ENCODE data around the gene BTG1.
"Not testable (repeated sequence)": the region's sequence is repeated elsewhere in the genome, so short reads cannot be mapped to it uniquely, and the experiment has no call there.

Gene BTG1

DNA sequence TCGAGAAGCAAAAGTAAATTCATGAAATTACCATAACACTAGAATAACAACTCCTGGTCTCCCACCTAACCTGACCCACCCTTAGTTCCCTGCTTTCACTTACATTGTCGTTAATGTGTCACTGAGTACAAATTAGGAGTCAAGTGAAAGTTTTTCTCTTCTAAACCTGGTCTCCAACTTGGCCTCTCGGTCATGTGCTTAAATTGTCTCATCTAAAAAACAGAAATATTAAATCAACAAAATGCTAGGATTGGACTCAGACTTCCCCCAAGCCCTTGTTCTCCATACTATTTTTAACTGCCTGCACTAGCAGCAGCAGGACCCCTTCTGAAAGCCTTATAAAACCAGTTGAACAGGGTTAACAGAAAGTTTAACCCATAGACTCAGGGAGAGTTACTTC, 1.8 kb upstream of the BTG1 start:
- no peak for DNase-seq

DNA sequence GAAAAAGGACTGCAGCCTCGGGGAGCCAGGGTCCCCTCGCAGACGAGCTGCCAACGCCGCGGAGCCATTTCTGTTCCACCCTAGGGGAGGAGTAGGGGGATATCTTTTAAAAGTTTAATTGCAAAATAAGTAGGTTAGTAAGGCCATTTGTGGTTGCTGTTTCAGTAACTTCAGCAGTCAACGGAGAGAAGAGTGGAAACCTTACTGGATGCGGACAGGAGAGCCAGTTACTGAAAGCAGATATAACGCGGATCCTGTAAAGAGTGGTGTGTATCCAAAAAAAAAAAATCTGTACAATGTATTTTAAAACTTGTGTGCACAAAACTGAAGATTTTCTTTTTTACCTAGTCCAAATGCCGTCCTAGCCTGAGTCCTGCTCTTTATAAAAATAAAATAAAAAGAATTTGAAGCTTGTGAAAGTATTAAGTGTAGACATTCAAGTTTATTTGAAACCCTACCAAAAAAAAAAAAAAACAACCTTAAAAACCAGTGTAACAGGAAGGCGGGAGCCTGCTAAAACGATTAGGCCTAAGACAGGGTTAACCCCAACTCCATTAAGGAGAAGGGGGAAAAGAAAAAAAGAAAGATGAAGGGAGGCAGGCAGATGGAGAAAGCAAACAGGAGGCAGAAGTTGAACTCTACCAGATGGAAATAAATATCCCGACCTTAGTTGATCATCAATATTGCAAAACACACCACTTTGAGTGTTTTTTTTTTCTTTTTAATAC, 1.0 kb upstream of the BTG1 start:
- no peak for DNase-seq

DNA sequence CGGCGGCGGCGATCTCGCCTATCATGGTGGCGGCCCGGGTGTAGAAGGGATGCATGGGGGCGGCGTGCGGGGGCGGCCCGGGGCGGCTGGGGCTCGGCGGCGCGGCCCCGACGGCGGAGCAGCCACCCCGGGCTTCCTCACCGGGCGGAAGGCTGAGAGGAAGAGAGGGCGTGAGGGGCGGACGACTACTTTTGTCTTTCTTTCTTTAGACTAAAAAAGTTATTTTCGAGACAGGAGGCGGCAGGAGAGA, 240 bp downstream of the BTG1 start:
- DNase-seq: no peak

DNA sequence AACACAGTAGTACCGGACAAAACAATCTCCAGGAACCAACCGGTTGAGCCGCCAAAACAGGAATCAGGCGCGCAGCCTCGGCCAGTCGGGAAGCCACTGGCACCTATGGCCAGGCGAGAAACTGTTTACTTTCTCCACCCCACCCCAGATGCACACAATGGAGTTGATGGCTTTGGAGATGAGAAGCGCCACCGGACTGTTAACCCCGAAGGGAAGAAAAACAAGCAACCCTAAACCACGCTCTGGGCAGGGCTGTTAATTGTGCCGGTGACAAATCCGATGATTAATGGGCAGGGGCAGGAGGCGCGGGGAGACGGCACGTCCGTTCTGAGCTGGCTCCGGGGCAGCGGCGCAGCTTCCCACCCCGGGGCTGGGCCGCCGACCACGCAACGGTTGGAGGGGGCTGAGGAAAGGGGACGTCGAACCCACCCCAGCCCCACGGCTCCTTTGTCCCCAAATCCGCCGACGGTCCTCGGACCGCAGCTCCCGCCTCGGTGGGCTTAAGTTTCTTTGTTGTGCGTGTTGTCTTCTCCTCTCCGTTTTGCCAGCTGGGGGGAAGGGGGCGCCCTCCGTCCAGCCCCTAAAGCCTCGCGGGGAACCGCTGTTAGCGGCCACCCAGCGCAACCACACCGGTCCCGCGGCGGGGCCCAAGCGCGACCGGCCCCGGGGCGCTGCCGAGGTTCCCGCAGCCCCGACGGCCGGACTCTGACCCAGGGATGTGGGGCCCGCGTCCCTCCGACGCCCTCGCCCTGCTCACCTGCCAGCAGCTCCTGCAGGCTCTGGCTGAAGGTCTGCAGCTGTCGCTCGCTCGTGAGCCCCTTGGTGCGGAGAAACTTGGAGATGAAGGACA, 790 bp downstream of the BTG1 start:
- DNase-seq: no peak

DNA sequence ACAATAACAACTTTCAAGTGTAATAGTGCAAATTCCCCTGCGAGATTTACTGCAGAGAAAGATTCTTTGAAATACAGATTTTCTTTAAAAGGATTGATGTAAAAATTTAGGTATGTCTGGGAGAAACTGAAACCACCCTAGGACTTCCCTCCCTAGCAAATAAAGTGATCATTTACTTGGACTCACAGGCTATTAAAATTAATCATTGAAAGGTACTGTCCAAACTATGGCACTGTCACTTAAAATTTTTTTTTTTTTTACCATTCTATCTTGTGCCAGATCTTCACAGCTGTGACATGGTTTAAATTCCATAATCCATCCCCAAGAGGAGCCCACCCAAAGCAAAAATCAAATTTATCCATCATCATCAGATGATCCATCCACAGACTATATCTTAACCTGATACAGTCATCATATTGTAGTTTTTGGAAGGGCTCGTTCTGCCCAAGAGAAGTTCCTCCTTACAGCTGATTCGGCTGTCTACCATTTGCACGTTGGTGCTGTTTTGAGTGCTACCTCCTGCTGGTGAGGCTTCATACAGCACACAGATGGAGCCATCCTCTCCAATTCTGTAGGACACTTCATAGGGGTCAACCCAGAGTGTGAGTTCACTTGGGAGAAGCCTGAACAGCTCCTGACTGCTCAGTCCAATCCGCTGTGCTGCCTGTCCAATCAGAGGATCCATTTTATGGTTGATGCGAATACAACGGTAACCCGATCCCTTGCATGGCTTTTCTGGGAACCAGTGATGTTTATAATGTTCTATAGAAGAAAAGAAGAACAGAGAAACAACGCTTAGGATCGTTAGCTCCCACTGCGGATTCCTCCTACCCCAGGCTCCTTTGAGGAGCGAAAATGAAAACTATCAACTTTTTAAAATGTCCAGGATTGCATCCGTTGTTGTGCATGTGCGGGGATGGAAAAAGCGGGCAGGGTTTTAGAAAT, 1.7 kb downstream of the BTG1 start:
- DNase-seq: no peak

DNA sequence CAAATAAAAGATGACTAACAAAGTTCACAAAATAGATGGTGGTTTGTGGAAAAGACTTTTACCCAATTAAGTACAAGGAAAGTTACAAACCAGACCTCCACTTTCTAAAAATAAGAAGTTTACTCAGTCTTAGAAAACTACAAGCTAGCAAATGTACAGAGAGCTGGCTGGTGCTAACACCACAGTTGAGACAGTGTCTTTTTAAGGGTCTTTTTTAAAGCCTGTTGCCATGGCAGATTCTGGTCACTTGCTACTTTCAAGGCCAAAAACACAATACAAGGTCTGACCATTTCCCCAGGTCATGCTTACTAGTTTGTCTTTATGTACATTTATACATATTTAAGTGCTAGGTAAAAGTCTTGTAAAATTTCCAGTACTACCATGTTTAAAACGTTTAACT, 2.4 kb downstream of the BTG1 start:
- DNase-seq: no peak

DNA sequence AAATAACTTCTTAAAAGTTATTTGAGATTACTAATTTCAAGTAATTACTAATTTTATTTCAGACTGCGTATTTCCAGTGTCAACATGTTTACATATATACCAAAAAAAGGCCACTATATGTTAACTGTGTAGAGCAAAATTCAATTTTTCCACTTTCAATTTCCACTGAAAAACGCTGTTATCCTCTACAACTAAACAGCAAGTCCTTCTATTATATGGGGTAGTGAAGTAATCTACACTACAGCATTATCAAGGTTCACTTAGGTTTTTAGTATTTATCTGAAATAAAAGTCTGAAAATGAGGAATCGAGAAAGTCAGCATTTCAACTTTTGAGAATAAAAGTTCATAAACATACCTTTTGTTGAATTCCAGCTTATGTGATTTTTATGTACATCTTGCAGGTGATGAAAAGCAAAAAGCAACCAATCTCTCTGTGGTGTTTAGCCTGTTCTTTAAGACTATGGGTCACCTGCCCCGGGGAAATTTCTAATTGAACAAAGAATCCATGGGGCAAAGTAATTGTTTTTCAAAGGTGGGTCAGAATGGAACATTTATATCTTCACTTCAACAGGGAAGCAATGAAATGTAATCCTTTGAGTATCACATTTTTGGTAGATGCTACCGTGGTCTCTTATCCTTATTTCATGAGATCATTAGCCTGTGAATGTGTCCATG, 3.3 kb downstream of the BTG1 start:
- DNase-seq: no peak

DNA sequence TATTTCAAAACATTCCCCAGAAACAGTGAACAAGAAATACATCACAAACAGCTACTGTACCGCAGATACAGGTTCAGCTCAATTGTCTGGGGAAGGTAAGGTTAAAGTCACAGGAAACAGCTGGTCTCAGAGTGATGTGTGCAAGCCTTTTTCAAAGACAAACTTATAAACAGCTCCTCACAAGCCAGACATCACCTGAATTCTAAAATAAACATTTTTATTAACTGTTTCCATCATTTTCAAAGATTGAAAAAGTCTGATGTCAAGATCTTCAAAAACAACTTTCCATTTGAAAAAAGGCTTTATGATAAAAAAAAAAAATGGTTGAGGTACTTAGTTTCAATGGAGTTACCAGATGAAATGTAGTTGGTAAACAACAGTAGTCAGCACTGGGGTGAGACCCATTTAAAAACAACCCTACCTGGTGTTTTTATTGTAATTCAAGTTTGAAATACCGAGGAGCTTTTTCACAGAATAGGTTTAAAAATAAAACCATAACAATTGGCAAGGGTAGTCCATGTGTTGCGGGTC, 4.0 kb downstream of the BTG1 start:
- DNase-seq: no peak

DNA sequence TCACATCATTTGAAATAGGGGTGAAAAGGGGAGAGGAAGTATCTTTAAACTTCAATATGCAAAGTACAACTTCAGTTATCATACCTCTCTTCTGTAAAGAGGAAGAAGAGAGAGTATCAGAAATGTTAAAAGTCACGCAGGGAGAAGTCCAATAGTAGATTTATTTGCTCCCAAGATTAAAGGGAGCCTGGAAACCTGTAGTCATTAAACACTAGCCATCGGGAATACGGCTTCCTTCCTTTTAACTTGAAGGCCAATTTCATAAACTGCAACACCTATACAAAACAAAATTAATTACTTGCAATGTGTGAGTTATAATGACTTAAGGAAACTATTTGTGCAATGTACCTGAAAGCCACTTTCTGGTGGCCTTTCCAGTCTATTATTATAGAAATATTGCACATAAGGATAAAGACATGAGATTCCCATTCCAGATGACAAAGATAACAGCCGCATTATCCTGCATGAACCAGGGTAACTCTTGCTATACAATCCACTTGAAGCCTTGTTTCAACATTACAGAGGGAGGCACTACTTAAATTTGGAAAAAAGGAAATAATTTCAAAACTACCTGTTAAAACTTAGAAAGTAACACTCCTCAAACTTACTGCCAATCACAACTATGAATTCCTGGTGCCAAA, 4.6 kb downstream of the BTG1 start:
- no peak for DNase-seq

DNA sequence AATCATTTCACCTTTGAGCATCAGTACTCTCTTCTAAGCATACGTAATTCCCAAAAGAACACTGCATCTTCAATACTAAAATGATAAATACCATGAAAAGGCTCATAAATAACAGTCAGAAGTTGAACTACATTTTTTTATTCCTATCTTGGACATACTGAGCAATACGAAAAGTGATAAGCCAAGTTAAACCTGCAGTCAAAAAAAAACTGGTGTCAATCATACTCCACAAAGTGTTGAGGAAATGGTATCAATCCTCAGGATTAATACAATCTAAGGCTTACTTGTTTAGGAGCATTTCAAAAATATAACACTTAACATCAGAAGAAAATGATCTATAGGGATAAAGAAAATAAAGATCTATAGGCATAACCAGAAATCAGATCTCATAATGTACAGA, 5.5 kb downstream of the BTG1 start:
- DNase-seq: no peak

DNA sequence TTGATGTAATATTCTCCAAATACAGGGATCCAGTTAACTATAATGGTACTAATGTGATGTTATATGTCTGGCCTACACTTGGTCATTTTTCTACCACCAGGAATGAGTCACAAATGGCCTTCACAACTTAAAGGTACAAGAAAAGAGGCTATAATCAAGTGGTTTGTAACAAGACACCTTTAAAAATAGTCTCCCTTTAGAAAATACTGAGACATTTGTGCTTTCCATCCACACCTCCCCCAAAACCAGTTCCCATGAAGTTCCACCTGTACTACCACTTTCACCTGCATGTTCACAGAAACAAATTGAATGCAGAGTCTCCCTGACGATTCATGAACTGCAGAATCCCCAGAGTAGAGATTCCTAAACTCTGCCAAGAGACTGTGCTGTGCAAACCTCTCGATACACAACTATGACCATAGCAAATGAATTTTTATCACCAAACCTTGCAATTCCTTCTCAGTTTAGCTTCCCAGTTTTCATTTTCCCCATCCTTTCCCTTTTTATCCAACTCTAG, 6.0 kb downstream of the BTG1 start:
- DNase-seq: no peak

DNA sequence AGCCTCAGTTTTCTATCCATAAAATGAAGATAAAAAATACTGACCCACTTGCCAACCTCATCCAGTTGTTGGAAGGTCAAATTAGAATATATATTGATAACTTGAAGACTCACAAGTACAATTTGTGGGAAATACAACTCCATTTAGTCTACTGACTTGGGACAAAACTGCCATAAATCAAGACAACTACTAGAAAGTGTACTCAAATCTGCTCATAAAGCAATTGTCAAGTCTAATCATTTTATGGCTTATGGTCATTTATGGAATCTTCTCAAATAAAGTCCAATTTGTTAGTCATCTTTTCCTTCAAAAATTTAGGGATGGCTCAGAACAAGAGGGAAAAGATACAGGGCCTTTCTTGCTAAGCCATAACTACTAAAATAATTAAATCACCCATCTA, 7.0 kb downstream of the BTG1 start:
- DNase-seq: no peak

DNA sequence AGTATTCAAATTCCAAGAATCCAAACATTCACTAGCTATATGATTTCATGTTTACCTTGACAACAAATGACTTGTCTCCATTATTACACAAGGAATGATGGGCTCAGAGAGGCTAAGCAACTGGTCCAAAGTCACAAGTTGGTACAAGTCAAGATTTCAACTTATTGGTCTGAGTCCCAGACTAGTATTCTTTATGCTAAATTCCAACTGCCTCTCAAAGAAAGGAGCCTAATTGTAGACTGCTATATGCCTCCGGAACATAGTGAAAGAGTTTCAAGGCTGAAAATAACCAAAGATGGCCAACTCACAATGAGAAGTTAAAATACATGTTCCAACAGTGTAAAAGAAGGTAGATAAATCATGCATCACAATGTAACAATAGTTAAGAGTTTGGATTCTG, 7.5 kb downstream of the BTG1 start:
- DNase-seq: no peak

DNA sequence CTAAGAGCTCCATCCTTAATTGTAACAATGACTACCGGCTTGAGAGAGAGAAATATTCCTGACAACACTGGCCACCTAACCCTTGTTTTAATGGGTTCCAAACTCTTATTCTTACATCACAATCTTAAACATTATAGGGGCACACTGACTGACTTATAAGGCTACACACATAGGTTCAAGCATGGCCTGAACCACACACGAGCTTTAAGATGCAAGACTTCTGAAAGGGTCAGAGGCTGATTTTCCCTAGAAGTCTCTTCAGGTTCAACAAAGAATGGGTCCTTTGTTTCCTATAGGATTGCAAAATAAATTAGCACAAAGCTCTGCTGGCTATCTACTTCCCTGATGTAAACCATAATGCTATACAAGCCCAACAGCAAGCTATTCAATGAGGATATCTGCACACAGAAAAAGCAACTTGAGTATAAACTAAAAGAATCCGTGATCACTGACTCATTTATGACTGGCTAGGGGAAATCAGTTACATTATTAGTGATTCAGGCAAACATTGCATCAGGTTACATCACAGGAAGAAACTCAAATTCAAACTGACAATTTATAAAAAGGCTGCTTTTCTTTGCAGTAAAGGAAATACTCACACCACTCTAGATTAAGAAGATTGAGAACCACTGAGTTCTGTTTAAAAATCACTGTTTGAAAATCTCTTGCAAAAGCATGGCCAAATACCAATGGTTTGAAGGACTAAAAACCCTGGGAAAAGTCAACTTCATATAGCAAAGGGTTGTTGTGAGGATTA, 8.5 kb downstream of the BTG1 start:
- no peak for DNase-seq

DNA sequence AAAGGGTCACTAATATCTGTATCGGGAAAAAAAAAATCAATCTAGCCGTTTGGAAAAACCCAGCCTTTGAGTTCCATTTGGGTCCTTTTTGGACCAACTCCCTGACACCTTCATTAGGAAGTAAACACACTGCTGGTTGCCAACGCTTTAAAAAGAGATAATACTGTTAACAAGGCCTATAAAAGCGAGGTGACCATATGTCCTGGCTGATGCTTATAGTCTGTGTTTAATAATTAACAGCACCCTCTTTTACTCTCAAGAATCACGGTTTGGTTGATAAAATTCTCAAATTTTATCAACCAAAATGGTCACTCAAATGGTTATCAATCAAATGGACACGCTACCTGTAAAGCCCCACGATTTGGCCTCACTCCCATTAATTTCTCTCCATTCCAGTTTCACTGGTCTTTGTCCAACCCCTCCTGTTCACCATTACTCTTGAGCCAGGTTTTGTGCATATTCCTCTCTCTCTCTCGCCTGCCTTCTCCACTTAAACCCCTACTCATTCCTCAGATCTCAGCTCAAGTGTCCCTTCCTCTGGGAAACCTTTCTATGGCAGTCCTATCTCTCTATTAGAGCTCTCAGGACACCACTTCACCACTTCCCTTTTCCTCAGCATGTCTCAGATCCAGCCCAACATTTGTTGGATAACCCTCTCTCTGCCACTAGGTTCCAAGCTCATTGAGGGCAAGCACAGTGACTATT, 9.5 kb downstream of the BTG1 start:
- no peak for DNase-seq

DNA sequence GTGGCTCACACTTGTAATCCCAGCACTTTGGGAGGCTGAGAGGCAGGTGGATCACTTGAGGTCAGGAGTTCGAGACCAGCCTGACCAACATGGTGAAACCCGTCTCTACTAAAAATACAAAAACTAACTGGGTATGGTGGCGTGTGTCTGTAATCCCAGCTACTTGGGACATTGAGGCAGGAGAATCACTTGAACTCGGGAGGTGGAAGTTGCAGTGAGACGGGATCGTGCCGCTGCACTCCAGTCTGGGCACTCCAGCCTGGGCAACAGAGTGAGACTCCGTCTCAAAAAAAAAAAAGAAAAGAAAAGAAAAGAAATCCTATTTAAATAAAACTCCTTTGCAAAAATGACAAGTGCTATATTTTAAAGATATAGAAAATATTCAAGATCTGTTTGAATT, 10.1 kb downstream of the BTG1 start:
- not testable (repeated sequence) for DNase-seq

DNA sequence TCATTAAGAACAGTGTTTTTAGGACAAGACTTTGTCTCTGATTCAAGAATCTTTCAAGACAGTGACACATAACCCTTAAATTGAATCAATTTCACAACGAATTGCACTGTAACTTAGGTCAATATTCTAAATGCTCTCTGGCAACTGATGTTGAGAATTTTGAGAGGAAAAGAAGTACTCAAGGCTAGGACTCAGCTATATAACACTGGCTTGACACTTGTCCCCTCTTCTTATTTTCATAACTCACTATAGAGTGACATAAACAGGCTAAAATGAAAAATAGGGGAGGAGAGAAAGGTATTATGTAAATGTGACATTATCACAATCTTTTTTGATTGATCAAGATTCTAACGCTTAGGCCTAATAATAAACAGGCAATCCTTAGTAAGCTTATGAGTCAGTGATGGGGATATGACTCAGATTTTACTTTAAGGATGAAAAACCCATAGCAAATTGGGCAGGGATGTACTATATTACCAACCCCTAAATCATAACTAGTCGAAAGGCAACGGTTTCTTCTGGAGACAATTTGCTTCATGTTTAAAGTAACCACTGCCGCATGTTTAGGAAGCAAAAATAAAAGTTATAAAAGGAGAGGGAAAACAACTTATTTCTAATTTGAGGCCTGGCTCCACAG, 10.9 kb downstream of the BTG1 start:
- DNase-seq: no peak

DNA sequence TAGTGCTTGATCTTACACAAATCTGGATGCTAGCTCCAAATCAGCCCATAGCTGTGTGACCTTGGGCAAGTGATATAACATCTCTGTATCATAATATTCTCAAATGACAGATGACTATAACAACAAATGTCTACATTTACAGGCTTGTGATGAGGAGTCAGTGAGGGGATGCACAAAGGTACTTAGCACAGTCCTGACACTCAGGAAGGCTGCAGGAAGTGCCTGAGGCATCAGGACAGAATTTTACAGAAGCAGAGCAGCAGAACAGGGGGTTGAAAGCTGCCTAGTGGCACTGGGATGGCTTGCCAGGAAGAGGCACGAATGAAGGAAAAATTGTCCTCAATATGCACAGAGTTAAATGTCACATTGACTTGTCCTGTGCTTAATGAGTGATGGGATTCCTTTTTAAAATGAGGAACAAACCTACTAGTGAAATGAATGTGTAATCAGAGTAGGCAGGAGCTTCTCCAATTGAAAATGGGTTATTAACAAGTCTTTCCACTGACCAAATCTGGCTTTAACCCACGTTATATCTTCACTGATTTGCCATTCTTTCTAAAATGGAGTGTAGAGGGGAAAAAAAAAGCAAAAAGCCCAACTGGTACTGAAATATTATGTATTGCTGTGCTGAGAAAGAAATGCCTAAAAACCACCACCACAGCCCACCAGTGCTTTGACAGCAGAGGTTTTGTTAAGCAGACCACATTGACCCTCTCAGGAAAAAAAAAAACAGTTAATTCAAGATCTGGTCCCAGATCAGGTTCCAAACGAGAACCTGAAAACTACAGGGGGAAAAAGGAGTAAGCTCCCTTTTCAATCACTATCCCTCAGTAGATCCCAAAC, 11.6 kb downstream of the BTG1 start:
- no peak for DNase-seq

DNA sequence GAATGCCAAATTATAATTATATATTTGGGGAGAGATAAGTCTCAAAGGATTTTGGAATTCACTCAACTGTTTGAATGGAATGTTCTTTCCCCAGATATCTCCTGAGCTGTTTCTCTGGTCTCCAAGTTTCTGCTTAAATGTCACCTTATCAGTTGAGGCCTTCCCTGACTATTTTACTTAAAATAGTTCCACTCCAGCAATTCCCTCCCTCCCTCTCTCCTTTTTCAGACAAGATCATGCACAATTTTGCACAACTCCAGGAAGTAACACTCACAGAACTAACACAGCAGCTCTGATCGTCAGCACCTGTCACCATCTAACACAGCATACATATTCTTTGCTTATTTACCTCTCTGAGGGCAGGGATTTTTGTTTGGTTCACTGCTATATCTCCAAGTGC, 12.5 kb downstream of the BTG1 start:
- DNase-seq: no peak

All from GOT3 (cell line).